G401 (cell line): ENCODE measurements around the gene SCLY. TPM values are rescaled to one million over a fixed set of nuclear protein-coding genes. Genes with fewer than 3 reads are reported as not detected.
"Not testable (repeated sequence)": the region's sequence is repeated elsewhere in the genome, so short reads cannot be mapped to it uniquely, and the experiment has no call there.

ENCODE experiments used
- DNase-seq: peaks from one replicate; pipeline ENCODE4 v3.0.0-alpha.2; 2015; ENCODE audit warnings: low spot score
- in situ Hi-C: cut with HindIII; loops from 2 replicates; pipeline ENCODE4 v1.10.0; 2016; ENCODE audit warnings: low sequenced_read_pairs, mixed read lengths
- total RNA-seq: library from RNA; depleted of rRNA; stranded (reverse); fragments of >200 nt; shearing (Covaris generic); gene quantifications from 2 replicates; pipeline ENCODE4 v1.2.3, GENCODE V29; 2014

The SCLY gene
- total RNA-seq, 1 experiment from 2014 or later: 42.8 TPM

DNA sequence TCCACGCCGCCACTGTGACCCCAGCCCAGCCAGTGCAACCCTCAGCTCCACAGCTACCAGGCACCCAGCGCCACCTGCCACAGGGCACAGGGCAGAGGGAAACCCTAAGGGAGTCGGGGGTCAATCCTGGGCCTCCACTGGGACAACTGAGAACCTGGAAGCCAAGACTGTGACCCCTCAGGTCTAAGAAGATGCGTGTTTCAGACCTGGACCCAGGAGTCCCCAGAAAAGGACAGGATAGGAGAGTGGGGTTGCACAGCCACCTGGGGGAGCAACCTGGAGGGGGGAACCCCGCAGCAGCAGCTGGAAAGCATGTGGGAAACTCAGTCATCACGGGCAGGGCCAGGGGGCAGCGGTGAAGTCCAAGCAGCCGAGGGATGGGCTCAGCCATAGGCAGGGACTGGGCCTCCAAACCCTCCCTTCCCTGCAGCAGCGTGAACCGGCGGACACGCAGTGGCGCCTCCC, 43.5 kb downstream of the SCLY start:
- in situ Hi-C loops: no loop called here

DNA sequence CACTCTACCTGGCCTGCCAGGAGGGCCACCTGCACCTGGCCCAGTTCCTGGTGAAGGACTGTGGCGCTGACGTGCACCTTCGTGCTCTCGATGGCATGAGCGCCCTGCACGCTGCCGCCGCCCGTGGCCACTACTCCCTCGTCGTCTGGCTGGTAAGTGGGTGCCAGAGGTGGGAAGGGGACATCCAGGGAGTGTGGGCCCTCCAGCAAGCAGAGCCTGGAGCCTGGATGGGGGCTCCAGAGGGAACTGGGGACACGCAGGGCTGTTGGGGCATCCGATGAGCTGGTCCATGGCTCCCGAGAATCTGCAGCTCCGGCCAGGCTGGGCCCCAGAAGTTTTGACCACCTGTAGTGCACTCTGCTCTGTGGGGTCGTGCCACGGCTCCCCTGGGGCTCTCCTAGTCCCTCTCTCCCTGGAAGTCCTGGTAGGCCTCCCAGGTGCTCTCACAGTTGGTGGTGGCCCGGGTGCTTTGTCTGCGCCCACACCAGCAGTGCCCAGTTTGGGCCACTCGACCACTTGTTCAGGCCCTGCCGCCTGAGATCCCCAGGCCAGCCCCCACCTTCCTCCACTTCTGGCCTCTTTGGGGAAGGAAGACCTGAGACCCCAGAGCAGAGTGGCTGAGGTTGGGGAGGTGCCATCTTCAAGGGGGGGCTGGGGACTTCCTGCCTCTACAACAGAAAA, 44.0 kb downstream of the SCLY start:
- in situ Hi-C loops: no loop called here
- DNase-seq: no peak

More for the DNA sequence above, 43.5 kb downstream of the SCLY start:
- no peak for DNase-seq

DNA sequence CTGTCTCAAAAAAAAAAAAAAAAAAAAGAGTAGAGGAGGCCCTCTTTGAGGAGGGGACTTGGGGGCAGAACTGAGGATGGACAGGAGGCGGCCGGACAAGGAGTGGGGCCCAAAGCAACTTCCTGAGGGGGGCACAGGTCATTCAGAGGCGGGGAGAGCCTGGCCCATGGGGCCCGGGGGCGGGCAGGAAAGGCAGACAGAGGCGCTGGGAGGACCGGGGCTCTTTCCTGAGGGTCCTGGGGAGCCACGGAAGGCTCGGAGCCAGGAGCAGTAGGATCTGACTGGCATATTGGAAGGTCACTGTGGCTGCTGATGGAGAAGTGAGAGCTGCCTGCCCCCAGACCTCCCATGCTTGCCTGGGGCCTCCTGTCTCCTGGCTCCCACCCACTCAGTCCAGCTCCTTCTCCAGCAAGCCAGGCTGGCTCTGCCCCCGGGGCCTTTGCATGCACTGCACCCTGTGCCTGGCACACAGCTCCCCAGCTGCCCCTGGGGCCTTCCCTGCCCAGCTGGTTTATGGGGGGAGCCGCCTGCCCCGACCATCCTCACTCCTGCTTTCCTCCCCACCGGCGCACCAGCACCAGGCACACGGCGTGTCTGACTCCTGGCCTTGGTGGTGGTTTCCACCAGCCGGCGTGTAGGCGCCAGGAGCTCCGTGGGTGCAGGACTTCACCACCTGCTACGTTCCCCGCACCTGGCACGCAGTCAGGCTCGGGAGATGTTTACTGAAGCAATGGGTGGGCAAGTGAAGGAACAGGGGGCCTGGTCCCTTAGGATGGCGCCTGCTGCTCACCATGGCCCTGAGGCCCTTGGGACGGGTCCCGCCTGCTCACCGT, 44.9 kb downstream of the SCLY start:
- in situ Hi-C loops: no loop called here
- DNase-seq: no peak

DNA sequence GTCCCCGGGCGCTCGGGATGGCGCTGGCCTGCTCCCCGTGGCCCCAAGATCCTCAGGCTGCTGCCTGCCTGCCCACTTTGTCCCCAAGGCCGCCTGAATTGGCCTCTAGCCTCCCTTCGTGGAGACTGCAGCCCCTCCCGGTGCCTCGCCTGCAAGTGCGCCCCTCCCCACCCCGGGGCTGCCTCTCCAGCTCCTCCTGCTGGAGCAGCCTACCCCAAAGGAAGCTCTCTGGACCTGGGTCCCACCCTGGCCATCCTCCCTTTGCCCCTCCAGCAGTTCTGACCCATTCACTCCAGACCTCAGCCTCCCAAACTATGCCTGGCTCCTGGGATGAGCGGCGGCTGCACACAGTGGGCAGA, 45.5 kb downstream of the SCLY start:
- no peak for DNase-seq
- in situ Hi-C loops: no loop called here

DNA sequence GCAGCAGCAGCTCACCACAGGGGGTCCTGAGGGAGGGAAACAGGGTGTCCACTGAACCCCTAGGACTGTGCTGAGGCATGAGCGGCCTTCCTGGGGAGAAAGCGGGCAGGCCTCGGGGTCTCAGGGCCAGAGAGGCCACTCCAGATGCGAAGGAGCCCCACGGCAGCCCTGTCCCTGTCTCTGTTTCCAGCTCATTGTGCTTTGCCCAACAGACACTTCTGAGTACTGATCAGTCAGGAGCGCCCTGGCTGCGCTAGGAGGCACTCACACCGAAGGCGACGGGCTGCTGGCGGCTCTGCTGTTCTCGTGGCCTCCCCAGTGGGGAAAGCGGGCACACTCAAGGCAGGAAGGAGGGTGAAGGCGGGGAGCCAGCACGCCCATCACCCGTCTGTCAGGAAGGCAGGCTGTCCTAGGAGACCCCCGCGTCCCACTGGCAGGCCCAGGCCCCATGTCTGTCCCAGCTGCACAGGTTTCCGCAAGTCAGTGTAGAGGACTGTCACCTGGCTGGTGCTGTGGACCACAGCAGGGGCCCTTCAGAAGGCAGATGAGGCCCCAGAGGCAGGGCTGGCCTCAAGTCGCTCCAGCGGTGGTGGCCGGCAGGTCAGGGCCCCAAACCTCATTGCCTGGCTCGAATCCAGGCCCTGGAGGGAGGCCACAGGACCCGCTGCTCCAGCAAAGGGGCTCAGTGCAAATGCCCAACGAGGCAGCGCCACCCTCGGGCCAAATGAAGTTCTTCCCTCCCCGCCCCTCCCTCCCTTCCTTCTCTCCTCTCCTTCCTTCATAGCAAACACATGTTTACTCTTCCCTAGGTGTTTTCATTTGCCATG, 46.1 kb downstream of the SCLY start:
- in situ Hi-C loops: no loop called here
- no peak for DNase-seq

DNA sequence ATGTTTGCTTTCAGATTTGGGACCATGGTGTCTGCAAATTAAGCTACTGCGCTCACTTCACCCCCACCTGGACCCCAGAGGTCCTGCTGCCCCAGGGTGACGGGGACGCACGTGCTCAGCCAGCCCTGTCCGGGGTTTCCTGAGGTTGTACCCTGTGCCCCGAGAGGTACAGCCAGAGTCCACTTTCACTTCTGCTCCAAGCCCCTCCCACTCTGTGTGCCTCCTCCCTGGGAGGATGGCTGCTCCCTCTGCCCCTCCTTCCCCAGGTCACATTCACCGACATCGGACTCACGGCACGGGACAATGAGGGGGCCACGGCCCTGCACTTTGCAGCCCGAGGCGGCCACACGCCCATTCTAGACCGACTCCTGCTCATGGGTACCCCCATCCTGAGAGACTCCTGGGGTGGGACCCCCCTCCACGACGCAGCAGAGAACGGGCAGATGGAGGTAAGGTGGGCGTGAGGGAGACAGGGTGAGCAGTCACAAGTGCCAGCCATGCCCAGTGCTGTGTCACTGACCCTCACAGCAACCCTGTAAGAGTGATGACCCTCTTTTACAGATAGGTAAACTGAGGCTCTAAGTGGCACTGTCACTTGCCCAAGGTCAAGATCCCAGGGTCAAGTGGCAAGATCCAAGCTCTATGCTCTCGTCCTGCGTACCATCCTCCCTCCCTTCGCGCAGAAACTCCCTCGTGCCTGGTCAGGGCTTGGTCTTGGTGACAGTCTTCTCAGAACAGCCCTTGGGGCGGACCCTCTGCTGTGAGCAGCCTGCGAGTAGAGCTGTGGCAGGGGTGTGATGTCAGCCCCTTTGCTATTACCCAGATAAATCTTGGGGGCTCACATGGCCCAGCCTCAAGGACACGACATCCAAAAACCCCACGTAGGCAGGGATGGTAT, 47.0 kb downstream of the SCLY start:
- in situ Hi-C loops: no loop called here
- no peak for DNase-seq

DNA sequence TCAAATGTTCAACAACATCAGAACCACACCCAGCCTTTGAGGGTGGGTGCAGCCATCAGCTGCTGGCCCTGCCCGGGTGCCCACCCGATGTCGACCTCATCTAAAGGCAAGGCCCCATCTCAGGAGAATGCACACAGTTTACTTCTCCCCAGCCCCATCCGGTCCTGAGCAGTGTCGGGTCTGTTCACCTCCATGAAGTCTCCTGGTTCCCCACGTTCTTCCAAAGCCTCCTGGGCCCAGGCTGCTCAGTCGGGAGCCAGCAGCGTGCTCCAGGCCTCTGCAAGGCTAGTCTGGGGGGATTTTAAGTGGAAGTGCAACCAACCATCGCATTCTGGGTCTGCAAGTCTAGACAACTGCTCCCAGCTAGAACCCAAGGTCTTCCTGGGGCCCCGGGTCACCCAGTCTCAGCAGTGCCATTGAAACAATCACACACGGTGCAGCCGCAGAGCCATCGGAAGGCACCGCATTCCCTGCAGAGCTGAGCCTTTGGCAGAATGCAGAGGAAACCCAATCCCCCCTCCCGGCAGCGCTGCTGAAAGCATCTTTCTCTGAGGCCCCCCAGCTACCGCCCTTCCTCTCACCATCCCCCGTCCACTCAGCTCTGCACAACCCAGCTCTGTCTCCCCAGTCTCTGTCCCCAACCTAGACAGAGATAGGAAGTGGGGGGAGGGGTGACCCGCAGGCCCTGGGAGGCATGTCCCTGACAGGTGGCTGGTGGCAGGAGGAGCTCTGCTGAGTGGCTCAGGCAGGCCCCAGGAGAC, 47.8 kb downstream of the SCLY start:
- no peak for DNase-seq
- in situ Hi-C loops: no loop called here

DNA sequence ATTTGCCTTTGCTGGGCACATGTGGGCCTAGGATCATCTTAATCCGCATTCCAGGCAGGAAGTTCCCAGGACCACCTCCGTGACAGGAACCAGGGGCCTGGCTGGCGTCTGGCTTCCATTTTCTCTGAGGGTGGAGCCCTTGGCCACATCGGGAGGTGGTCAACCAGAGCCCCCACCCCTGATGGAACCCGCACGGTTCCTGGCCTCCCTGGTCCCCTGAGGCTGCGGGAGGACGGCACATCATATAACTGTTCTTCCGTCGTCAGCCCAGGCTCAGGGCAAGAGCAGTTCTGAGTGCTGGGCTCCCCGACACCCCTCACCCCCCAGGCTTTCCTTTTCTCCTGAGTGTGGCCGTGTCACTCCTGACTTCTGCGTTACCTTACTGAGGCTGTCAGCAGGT, 52.8 kb downstream of the SCLY start:
- no peak for DNase-seq

DNA sequence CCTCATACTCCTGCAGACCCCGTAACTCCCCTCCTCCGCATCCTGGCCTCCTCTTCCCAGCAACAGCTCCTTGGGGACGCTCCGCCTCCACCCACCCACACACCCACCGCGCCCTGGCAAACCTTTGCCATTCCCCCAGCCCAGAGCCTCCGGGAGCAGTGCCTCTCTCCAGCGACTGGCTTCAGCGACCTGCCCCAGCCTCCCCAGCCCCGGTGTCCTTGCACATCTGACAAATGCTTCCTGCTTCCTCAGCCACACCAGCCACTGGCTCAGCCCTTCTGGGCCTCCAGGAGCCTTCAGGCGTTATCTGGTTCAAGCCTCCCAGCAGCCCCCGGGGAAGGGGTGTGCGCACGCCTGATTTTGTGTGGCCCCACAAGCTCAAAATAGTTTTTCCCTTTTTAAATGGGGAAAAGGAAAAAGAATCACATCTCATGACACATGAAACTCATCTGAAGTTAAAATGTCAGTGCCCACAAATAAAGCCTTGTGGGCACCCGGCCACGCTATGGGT, 53.6 kb downstream of the SCLY start:
- in situ Hi-C loops: no loop called here
- no peak for DNase-seq

More for the DNA sequence above, 52.8 kb downstream of the SCLY start:
- in situ Hi-C loops: no loop called here

DNA sequence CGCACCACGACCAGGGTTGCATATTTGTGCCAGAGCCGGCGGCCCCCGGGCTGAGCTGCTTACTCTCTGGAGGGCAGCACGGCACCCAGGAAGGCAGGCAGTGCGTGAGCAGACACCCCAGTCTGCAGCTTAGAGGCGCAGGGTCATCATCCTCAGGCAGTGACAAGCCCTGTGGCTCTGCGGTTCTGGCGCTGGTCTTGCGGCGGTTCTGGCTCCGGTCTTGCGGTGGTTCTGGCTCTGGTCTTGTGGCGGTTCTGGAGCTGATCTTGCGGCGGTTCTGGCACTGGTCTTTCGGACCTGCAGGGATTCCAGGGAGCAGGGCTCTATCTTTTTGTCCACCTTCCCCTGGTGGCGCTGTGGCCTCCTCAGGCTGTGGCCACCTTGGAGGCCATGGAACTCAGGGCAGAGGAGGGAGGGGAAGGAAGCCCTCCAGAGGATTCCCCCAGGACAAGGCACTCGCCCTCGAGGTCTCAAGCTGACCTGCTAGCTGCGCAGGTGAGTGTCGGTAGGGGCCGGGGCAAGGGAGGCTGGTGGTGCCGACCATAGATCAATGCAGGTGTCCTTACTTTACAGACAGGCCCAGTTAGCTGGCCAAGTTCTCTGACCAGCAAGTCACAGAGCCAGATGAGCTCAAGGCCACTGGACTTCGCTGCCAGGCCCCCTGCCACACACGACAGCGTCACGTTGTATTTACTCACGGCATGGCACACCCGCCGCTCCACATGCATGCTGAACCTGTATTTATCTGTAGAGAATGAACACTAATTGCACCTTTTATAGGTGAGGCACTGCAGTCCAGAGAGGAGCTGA, 54.3 kb downstream of the SCLY start:
- DNase-seq: no peak
- in situ Hi-C loops: no loop called here

DNA sequence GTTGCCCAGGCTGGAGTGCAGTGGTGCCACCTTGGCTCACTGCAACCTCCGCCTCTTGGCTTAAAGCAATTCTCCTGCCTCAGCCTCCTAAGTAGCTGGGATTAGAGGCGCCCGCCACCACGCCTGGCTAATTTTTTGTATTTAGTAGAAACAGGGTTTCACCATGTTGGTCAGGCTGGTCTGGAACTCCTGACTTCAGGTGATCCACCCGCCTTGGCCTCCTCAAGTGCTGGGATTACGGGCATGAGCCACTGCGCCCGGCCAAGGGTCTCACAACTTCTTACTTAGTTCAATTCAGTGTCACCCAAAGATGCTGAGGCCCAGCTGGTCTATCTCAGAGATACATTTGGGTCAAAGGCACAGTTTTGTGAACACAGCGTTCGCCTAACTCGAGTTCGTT, 54.9 kb downstream of the SCLY start:
- in situ Hi-C loops: not testable (repeated sequence)

DNA sequence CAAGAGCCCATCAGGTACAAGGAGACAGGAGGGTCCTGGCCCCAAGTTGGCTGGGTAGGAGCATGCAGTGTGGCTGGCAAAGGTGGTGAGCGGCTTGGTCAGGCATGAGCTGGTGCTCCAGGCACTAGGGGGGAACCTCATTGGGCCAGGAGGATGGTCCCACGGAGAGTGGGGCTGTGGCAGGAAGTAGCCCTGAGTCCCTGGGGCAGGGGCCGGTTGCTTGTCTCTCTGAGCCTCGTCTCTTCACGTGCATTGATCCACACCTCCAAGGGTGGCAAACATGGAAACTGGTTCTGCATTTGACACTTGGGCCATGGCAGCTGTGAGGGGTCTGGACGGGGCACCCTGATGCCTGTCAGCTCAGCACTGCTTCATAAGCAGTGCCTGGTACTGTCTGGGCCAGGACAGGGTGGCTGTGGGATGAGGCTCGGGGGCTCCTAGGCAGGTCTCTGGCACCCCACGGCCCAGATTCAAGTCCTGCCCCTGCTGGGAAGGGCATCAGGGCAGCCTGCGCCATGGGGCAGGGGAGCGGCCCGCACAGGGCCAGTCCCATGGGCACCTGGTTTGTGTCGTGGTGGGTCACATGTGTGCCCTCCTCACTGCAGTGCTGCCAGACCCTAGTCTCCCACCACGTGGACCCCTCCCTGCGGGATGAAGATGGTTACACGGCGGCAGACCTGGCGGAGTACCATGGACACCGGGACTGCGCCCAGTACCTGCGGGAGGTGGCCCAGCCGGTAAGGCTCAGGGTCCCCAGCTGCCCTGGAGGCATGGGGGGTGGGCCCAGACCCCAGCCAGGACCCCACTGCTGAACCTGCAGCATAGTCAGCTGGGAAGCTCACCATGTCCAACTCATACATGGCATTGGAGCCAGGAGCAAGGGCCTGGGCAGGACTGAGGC, 55.7 kb downstream of the SCLY start:
- in situ Hi-C loops: no loop called here
- no peak for DNase-seq

More for the DNA sequence above, 54.9 kb downstream of the SCLY start:
- DNase-seq: not testable (repeated sequence)

DNA sequence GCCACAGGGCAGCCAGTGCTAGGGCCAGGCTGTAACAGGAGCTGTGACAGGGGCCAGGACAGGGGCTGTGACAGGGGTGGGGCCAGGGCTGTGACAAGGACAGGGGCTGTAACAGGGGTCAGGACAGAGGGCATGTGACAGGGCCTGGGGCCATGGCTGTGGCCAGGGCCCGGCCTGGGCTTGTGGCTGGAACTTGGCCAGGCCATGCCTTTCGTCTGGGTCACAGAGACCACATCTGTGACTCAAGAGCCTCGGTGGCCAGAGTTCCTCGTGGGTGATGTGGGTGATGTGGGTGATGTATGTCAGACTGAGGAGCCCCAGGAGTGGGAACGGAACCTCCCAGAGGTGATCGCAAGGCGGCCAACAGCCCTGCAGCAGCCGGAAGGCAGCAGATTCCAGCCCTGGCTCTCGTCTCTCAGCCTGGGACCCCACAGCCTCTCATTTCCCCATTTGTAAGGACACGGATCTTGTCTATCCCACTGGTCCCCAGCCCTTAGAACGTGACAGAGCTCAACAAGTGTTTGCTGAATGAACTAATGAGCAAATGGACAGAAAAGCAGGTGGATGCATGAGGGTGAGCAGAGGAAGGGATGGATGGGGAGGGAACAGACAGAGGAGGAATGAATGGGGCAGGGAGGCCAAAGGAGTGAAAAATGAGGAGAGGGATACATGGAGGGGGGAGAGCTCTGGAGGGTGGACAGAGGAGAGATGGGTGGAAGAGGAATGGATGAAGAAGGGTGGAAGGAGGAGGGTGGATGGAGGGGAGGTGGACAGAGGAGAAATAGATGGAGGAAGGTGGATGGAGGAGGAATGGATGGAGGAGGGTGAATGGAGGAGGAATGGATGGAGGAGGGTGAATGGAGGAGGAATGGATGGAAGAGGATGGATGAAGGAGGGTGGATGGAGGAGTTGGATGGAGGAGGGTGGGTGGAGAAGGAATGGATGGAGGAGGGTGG, 56.7 kb downstream of the SCLY start:
- DNase-seq: no peak
- in situ Hi-C loops: no loop called here

DNA sequence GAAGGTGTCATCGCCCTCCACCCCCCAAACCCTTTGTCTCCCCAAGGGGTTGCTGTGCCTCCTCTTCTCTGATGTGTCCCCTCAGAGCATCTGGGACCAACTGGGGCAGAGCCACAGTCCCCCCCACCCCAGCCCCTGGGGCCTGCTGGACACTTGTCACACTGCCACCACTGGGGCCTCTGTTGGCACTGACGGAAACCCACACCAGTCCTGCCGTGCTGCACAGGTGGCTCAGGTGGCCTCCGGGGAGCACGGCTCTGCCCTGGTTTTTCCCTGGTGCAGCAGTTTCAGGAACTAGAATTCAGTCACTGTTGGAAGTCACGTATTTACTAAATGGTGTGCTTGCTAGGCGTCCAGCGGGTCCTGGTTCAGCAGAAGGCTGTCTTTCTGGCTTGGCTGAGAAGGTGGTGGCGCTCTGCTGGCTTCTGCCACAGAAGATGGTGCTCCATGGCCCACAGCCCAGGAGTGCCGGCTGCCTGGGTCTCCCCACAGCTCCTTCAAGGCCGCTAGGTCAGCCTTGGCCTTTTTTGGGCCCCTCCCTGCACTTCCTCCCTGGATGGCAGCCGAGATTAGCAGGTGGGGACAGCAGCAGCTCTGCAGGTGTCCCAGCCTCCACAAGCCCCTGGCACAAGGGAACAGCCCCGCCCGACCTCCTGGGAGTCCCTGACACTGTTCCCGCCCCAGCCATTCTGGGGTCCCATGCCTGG, 59.1 kb downstream of the SCLY start:
- DNase-seq: peak; percentile 82
- in situ Hi-C loops: no loop called here
